Liver (tissue), 9 donors: ENCODE data around the gene C14orf180. TPM values are rescaled to one million over a fixed set of nuclear protein-coding genes. Genes with fewer than 3 reads are reported as not detected.

Experiments
- DNase-seq: peaks from one replicate; pipeline ENCODE4 v3.0.0-alpha.2; 2017; ENCODE audit warnings: low spot score
- H3K27ac ChIP-seq, 2 donors: one replicate each; pipeline ENCODE4 v1.7.0; 2013; ENCODE audit warnings: inconsistent platforms in 2 of 2, low read length in 2 of 2, control low read depth in 1 of 2, low read depth in 1 of 2, mild to moderate bottlenecking in 1 of 2
- H3K27me3 ChIP-seq, 4 donors: one replicate each; pipeline versions ENCODE4 v1.6.1 to v1.7.0; 2013; ENCODE audit warnings: low read length in 3 of 4, inconsistent platforms in 1 of 4, mild to moderate bottlenecking in 1 of 4, moderate library complexity in 1 of 4; ENCODE audit not compliant: control insufficient read depth in 4 of 4, insufficient read depth in 4 of 4
- H3K36me3 ChIP-seq, 4 donors: one replicate each; pipeline versions ENCODE4 v1.6.1 to v1.7.0; 2013; ENCODE audit warnings: low read length in 3 of 4, mild to moderate bottlenecking in 3 of 4, low read depth in 1 of 4, moderate library complexity in 1 of 4; ENCODE audit not compliant: control insufficient read depth in 4 of 4, insufficient read depth in 3 of 4
- H3K4me1 ChIP-seq, 4 donors: one replicate each; pipeline versions ENCODE4 v1.6.1 to v1.7.0; 2013; ENCODE audit warnings: low read length in 3 of 4, mild to moderate bottlenecking in 3 of 4, moderate library complexity in 1 of 4; ENCODE audit not compliant: control insufficient read depth in 4 of 4, insufficient read depth in 4 of 4
- H3K4me3 ChIP-seq, 3 donors: one replicate each; pipeline versions ENCODE4 v1.6.1 to v1.7.0; 2013; ENCODE audit warnings: low read length in 3 of 3, control low read depth in 1 of 3, low read depth in 1 of 3, mild to moderate bottlenecking in 1 of 3
- H3K9ac ChIP-seq, 2 donors: one replicate each; pipeline ENCODE4 v1.7.0; 2013; ENCODE audit warnings: low read length in 2 of 2, mild to moderate bottlenecking in 2 of 2, moderate library complexity in 2 of 2, control low read depth in 1 of 2, low read depth in 1 of 2
- H3K9me3 ChIP-seq, 4 donors: one replicate each; pipeline versions ENCODE4 v1.6.1 to v1.7.0; 2013; ENCODE audit warnings: low read length in 3 of 4; ENCODE audit not compliant: control insufficient read depth in 4 of 4
- EGR1 ChIP-seq, 2 donors: IDR thresholded peaks; 2 replicates each; pipeline ENCODE4 v1.6.1; 2016 to 2018; ENCODE audit warnings: antibody characterized with exemption in 2 of 2, low read depth in 2 of 2
- FOXA1 ChIP-seq: IDR thresholded peaks from 2 replicates; pipeline ENCODE4 v1.6.1; 2016; ENCODE audit warnings: antibody characterized with exemption
- FOXA2 ChIP-seq: IDR thresholded peaks from 2 replicates; pipeline ENCODE4 v1.6.1; 2016; ENCODE audit warnings: antibody characterized with exemption
- GABPA ChIP-seq, 2 donors: IDR thresholded peaks in 1 of 2; conservative IDR thresholded peaks in 1 of 2; 2 replicates each; pipeline ENCODE4 v1.6.1; 2016; ENCODE audit warnings: antibody characterized with exemption in 2 of 2, mild to moderate bottlenecking in 1 of 2, moderate library complexity in 1 of 2
- HNF4A ChIP-seq, 2 donors: conservative IDR thresholded peaks; 2 replicates each; pipeline ENCODE4 v1.6.1; 2016; ENCODE audit warnings: antibody characterized with exemption in 2 of 2, mild to moderate bottlenecking in 2 of 2
- HNF4G ChIP-seq: IDR thresholded peaks from 2 replicates; pipeline ENCODE4 v1.6.1; 2016; ENCODE audit warnings: antibody characterized with exemption
- JUND ChIP-seq, 2 donors: IDR thresholded peaks; 2 replicates each; pipeline ENCODE4 v1.6.1; 2016; ENCODE audit warnings: antibody characterized with exemption in 2 of 2
- NR2F2 ChIP-seq: IDR thresholded peaks from 2 replicates; pipeline ENCODE4 v1.6.1; 2016; ENCODE audit warnings: antibody characterized with exemption
- RAD21 ChIP-seq, 2 donors: IDR thresholded peaks; 2 replicates each; pipeline ENCODE4 v1.6.1; 2016; ENCODE audit warnings: antibody characterized with exemption in 2 of 2, mild to moderate bottlenecking in 2 of 2
- RXRA ChIP-seq, 2 donors: IDR thresholded peaks; 2 replicates each; pipeline ENCODE4 v1.6.1; 2017 to 2018; ENCODE audit warnings: antibody characterized with exemption in 2 of 2, mild to moderate bottlenecking in 1 of 2
- SP1 ChIP-seq: IDR thresholded peaks from 2 replicates; pipeline ENCODE4 v1.6.1; 2018; ENCODE audit warnings: antibody characterized with exemption, mild to moderate bottlenecking
- TAF1 ChIP-seq: conservative IDR thresholded peaks from 2 replicates; pipeline ENCODE4 v1.6.1; 2016; ENCODE audit warnings: antibody characterized with exemption, mild to moderate bottlenecking
- YY1 ChIP-seq: IDR thresholded peaks from 2 replicates; pipeline ENCODE4 v1.6.1; 2016; ENCODE audit warnings: antibody characterized with exemption, mild to moderate bottlenecking
- WGBS: extraction: QIAGEN DNeasy Blood & Tissue Kit; methylation state at CpG from one replicate; pipeline ENCODE4 v1.1.7; 2013; 5-methylcytosine and 5-hydroxymethylcytosine counted together
- polyA plus RNA-seq, 2 donors: library from polyadenylated mRNA; stranded (reverse) in 1 of 2; unstranded in 1 of 2; fragments of 200-250 nt in 1 of 2; fragments of >200 nt in 1 of 2; fragmentation: Nextera tagmentation in 1 of 2; extraction: Ambion mirVana in 1 of 2; gene quantifications; one replicate each; pipeline versions ENCODE4 v1.2.1 to v1.2.3, GENCODE V29; 2013 to 2015
- total RNA-seq, 2 donors: library from RNA; depleted of rRNA; stranded (reverse); fragments of >200 nt; gene quantifications; one replicate each; pipeline ENCODE4 v1.2.3, GENCODE V29; 2014
- TF ChIP-seq, protein P1 (sequence below): IDR thresholded peaks from 2 replicates; pipeline ENCODE4 v1.6.1; 2016; ENCODE audit warnings: antibody characterized with exemption, mild to moderate bottlenecking
- TF ChIP-seq, protein P2 (sequence below): IDR thresholded peaks from 2 replicates; pipeline ENCODE4 v1.6.1; 2016; ENCODE audit warnings: antibody characterized with exemption
- TF ChIP-seq, protein P3 (sequence below): IDR thresholded peaks from 2 replicates; pipeline ENCODE4 v1.6.1; 2016; ENCODE audit warnings: antibody characterized with exemption
- TF ChIP-seq, protein P4 (sequence below): fragments of 150-350 bp; IDR thresholded peaks from 2 replicates; pipeline ENCODE4 v1.5.1; 2017; ENCODE audit warnings: improper control_type of control experiment, low read depth, low read length; ENCODE audit not compliant: missing input control
- TF ChIP-seq, protein P5 (sequence below): IDR thresholded peaks from 2 replicates; pipeline ENCODE4 v1.6.1; 2016; ENCODE audit warnings: antibody characterized with exemption
- donor health status: healthy.
- donor health status: healthy.
- donor health status: healthy.
- donor health status: healthy.
- donor health status: healthy.

C14orf180 gene
- total and polyA plus RNA-seq, 4 donors = 0.09 to 4.0 (median 2.9) TPM

DNA sequence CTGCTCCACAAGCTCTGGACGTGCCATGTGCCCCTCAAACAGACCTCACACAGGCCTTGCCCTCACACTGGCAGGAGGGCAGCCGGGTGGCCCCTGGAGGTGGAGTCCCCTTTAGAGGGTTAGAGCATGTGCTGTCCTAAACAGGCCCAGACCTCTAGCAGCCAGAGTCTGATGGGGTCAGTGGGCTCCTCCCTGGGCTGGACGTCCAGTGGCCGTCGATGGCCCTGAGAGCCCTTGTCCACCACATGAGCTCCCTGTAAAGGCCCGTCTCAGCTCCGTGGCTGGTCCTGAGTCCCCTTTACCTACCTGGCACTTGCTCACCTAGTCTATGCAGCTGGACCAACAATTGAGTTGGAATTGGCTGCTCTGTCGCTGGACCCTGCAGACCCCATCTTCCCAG is 21.2 kb downstream of the C14orf180 start:
- H3K9ac ChIP-seq = no peak overlapping the region
- no peak overlapping the region for H3K27ac ChIP-seq
- H3K27me3 ChIP-seq = peaks cover 0 to 13% (median 4%) of the 10 kb centered on the region in 4 donors
- DNase-seq = no peak
- WGBS = 79% methylated on average over 8 of the region's 8 CpGs
- H3K36me3 ChIP-seq = no peaks in the 10 kb centered on the region
- no peaks in the 10 kb centered on the region for H3K9me3 ChIP-seq
- no peak overlapping the region for H3K4me3 ChIP-seq
- TF ChIP-seq FOXA1 (no peak), JUND (IDR thresholded peaks at IDR 0.05) (no peak), FOXA2 (no peak), HNF4A (conservative IDR thresholded peaks at IDR 0.05) (no peak), EGR1 (IDR thresholded peaks at IDR 0.05; ENCODE audit: low read depth in 2 of 2) (no peak), RAD21 (IDR thresholded peaks at IDR 0.05) (no peak)
- TF ChIP-seq, protein P1, sequence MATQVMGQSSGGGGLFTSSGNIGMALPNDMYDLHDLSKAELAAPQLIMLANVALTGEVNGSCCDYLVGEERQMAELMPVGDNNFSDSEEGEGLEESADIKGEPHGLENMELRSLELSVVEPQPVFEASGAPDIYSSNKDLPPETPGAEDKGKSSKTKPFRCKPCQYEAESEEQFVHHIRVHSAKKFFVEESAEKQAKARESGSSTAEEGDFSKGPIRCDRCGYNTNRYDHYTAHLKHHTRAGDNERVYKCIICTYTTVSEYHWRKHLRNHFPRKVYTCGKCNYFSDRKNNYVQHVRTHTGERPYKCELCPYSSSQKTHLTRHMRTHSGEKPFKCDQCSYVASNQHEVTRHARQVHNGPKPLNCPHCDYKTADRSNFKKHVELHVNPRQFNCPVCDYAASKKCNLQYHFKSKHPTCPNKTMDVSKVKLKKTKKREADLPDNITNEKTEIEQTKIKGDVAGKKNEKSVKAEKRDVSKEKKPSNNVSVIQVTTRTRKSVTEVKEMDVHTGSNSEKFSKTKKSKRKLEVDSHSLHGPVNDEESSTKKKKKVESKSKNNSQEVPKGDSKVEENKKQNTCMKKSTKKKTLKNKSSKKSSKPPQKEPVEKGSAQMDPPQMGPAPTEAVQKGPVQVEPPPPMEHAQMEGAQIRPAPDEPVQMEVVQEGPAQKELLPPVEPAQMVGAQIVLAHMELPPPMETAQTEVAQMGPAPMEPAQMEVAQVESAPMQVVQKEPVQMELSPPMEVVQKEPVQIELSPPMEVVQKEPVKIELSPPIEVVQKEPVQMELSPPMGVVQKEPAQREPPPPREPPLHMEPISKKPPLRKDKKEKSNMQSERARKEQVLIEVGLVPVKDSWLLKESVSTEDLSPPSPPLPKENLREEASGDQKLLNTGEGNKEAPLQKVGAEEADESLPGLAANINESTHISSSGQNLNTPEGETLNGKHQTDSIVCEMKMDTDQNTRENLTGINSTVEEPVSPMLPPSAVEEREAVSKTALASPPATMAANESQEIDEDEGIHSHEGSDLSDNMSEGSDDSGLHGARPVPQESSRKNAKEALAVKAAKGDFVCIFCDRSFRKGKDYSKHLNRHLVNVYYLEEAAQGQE = no peak
- TF ChIP-seq, protein P2, sequence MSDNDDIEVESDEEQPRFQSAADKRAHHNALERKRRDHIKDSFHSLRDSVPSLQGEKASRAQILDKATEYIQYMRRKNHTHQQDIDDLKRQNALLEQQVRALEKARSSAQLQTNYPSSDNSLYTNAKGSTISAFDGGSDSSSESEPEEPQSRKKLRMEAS = no peak
- TF ChIP-seq, protein P3, sequence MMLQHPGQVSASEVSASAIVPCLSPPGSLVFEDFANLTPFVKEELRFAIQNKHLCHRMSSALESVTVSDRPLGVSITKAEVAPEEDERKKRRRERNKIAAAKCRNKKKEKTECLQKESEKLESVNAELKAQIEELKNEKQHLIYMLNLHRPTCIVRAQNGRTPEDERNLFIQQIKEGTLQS = no peak
- H3K4me1 ChIP-seq = peaks cover 0 to 3% (median 0%) of the 10 kb centered on the region in 4 donors

DNA sequence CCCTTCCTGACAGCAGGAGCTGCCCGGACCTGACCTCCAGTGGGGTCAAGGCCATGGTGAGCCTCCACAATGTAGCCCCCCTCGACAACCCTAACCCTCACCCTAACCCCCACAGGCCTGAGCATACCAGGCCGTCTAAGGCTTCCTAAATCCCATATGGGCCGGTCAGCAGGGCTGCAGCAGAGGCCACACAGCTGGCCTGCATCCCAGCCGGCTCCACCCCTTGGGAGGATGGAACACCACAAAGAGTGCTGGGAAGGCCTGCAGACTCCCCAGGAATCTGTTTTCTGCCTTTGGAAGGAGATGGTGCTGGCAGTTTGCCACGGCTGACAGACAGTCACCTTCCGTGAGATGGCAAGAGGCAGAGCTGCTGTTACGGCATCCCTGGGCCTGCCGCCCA is 22.2 kb downstream of the C14orf180 start:
- Histone ChIP-seq H3K27me3 (peaks cover 0 to 13% (median 4%) of the 10 kb centered on the region in 4 donors), H3K4me1 (peaks cover 0 to 3% (median 0%) of the 10 kb centered on the region in 4 donors), H3K9ac (no peak overlapping the region), H3K36me3 (no peaks in the 10 kb centered on the region), H3K9me3 (no peaks in the 10 kb centered on the region), H3K4me3 (no peak overlapping the region), H3K27ac (no peak overlapping the region)
- no peak for TF ChIP-seq FOXA1
- no peak for TF ChIP-seq YY1
- no peak for TF ChIP-seq FOXA2
- TF ChIP-seq EGR1 (IDR thresholded peaks at IDR 0.05; ENCODE audit: low read depth in 2 of 2) = no peak
- TF ChIP-seq, protein P1 = no peak
- TF ChIP-seq HNF4G = no peak
- no peak for TF ChIP-seq RXRA (IDR thresholded peaks at IDR 0.05)
- TF ChIP-seq SP1 = no peak
- TF ChIP-seq, protein P4, sequence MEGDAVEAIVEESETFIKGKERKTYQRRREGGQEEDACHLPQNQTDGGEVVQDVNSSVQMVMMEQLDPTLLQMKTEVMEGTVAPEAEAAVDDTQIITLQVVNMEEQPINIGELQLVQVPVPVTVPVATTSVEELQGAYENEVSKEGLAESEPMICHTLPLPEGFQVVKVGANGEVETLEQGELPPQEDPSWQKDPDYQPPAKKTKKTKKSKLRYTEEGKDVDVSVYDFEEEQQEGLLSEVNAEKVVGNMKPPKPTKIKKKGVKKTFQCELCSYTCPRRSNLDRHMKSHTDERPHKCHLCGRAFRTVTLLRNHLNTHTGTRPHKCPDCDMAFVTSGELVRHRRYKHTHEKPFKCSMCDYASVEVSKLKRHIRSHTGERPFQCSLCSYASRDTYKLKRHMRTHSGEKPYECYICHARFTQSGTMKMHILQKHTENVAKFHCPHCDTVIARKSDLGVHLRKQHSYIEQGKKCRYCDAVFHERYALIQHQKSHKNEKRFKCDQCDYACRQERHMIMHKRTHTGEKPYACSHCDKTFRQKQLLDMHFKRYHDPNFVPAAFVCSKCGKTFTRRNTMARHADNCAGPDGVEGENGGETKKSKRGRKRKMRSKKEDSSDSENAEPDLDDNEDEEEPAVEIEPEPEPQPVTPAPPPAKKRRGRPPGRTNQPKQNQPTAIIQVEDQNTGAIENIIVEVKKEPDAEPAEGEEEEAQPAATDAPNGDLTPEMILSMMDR = no peak
- TF ChIP-seq RAD21 (IDR thresholded peaks at IDR 0.05) = no peak
- no peak for TF ChIP-seq HNF4A (conservative IDR thresholded peaks at IDR 0.05)
- TF ChIP-seq TAF1 = no peak
- TF ChIP-seq, protein P3 = no peak
- TF ChIP-seq, protein P5, sequence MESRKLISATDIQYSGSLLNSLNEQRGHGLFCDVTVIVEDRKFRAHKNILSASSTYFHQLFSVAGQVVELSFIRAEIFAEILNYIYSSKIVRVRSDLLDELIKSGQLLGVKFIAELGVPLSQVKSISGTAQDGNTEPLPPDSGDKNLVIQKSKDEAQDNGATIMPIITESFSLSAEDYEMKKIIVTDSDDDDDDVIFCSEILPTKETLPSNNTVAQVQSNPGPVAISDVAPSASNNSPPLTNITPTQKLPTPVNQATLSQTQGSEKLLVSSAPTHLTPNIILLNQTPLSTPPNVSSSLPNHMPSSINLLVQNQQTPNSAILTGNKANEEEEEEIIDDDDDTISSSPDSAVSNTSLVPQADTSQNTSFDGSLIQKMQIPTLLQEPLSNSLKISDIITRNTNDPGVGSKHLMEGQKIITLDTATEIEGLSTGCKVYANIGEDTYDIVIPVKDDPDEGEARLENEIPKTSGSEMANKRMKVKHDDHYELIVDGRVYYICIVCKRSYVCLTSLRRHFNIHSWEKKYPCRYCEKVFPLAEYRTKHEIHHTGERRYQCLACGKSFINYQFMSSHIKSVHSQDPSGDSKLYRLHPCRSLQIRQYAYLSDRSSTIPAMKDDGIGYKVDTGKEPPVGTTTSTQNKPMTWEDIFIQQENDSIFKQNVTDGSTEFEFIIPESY = no peak
- TF ChIP-seq NR2F2 = no peak
- TF ChIP-seq GABPA (IDR thresholded peaks at IDR 0.05 in 1 of 2, conservative IDR thresholded peaks at IDR 0.05 in 1 of 2) = no peak
- TF ChIP-seq, protein P2 = no peak
- TF ChIP-seq JUND (IDR thresholded peaks at IDR 0.05) = no peak
- WGBS = 40% methylated on average over 9 of the region's 9 CpGs
- no peak for DNase-seq
